ENCODE results near the gene PDE6A. TPM values are rescaled to one million over a fixed set of nuclear protein-coding genes. Genes with fewer than 3 reads are reported as not detected.
A peak's percentile ranks its signal among the peaks of the same experiment; 100 is the strongest.

The PDE6A gene
- total and polyA plus RNA-seq, 8 donors = 0.14 to 0.24 (median 0.18) TPM; not detected in 2

- intact Hi-C loops (cut with DNase I) = loop anchor here in 1 of 2 donors (10.0 kb wide), 1 partner anchor 76 kb away; the partner anchor contains the start of gene PPARGC1B
- H3K27ac ChIP-seq = no peak overlapping the region
- TF ChIP-seq, protein P1, sequence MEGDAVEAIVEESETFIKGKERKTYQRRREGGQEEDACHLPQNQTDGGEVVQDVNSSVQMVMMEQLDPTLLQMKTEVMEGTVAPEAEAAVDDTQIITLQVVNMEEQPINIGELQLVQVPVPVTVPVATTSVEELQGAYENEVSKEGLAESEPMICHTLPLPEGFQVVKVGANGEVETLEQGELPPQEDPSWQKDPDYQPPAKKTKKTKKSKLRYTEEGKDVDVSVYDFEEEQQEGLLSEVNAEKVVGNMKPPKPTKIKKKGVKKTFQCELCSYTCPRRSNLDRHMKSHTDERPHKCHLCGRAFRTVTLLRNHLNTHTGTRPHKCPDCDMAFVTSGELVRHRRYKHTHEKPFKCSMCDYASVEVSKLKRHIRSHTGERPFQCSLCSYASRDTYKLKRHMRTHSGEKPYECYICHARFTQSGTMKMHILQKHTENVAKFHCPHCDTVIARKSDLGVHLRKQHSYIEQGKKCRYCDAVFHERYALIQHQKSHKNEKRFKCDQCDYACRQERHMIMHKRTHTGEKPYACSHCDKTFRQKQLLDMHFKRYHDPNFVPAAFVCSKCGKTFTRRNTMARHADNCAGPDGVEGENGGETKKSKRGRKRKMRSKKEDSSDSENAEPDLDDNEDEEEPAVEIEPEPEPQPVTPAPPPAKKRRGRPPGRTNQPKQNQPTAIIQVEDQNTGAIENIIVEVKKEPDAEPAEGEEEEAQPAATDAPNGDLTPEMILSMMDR (IDR thresholded peaks at IDR 0.05) = no peak
These were observed 133.7 kb downstream of the PDE6A start for GRCh38 chr5:149810856-149811255.

DNA sequence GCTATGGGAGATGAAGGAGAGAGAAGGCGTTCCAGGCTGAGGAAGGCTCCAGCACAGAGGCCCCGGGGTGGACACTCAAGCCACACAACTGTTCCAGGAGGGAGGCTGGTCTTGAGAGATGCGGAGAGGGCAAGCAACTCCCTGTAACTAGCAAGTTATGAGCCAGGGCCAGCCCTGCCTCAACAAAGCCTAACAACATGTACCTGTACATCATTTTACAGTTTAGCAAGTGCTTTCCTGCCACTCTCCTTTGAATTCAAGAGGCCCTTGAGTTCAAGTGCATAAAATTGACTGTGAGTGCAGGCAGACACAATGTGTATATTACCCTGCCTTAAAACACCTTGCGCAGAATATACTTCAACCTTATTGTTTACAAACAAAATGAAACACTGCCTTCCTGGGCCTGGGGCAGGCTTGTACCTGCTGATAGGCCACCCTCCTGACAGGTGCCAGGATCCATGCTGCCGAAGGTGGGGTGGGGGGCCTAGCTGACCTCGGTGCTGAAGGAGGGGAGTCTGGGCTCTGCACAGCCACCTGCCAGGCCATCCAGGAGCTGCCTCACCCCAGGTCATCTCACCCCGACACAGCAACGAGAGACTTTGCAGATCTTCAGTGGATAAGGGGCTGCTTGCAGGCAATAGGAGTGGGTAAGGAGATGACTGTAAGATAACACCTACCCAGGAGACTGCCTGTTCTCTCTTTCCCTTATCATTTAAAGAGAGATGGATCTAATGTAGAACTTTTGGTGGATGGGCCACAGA, 134.5 kb downstream of the PDE6A start:
- ATAC-seq = peak; percentile 87
- peak in 2 of 4 donors; percentile 53 to 64 for DNase-seq
- peaks cover 0 to 12% of the 10 kb centered on the region in 2 donors for H3K4me1 ChIP-seq

More at GRCh38 chr5:149810856-149811255, 133.7 kb downstream of the PDE6A start:
- ATAC-seq = no peak
- Histone ChIP-seq H3K36me3 (no peaks in the 10 kb centered on the region), H3K4me3 (no peak overlapping the region), H3K9me3 (no peaks in the 10 kb centered on the region), H3K27me3 (peaks cover 0 to 40% of the 10 kb centered on the region in 2 donors), H3K4me1 (peaks cover 0 to 4% of the 10 kb centered on the region in 2 donors)
- DNase-seq = no peak

GRCh38 chr5:149808264-149808982, 136.2 kb downstream of the PDE6A start:
- intact Hi-C loops (cut with DNase I) = no loop called here
- H3K36me3 ChIP-seq = no peaks in the 10 kb centered on the region
- no peaks in the 10 kb centered on the region for H3K9me3 ChIP-seq
- H3K4me3 ChIP-seq = no peak overlapping the region
- peaks cover 0 to 42% of the 10 kb centered on the region in 2 donors for H3K27me3 ChIP-seq
- DNase-seq = no peak
- TF ChIP-seq, protein P1 (IDR thresholded peaks at IDR 0.05) = no peak
- no peak overlapping the region for H3K27ac ChIP-seq
- ATAC-seq = no peak
- H3K4me1 ChIP-seq = peaks cover 0 to 12% of the 10 kb centered on the region in 2 donors

More for the DNA sequence above, 134.5 kb downstream of the PDE6A start:
- Histone ChIP-seq H3K9me3 (no peaks in the 10 kb centered on the region), H3K4me3 (no peak overlapping the region), H3K36me3 (no peaks in the 10 kb centered on the region), H3K27ac (no peak overlapping the region), H3K27me3 (peaks cover 0 to 42% of the 10 kb centered on the region in 2 donors)
- intact Hi-C loops (cut with DNase I) = loop anchor here in 1 of 2 donors (10.0 kb wide), 1 partner anchor 75 kb away; the partner anchor contains the start of gene PPARGC1B
- TF ChIP-seq, protein P1 (IDR thresholded peaks at IDR 0.05) = no peak

Other genes with a start within 250 kb of the PDE6A start
- 1 to 10 TPM; 3.6 to 7.3 TPM for gene PPARGC1B, start 214.5 kb downstream of the PDE6A start, total RNA-seq
- gene PPARGC1B, start 214.5 kb downstream of the PDE6A start, polyA plus RNA-seq (ENCODE audit: insufficient read length in 6 of 6) = 1 to 10 TPM; 1.5 to 3.3 (median 2.1) TPM
- 10 to 100 TPM; 14.3 to 18.5 TPM for gene SLC26A2, start 16.0 kb upstream of the PDE6A start, total RNA-seq
- gene SLC26A2, start 16.0 kb upstream of the PDE6A start, polyA plus RNA-seq (ENCODE audit: insufficient read length in 6 of 6) = 10 to 100 TPM; 20.2 to 23.6 (median 22.6) TPM
- gene TIGD6, start 55.9 kb upstream of the PDE6A start, total RNA-seq = 1 to 10 TPM; 4.1 to 5.8 TPM
- 1 to 10 TPM; 3.7 to 5.1 (median 4.4) TPM for gene TIGD6, start 55.9 kb upstream of the PDE6A start, polyA plus RNA-seq (ENCODE audit: insufficient read length in 6 of 6)
- 10 to 100 TPM; 27.5 to 37.1 TPM for gene HMGXB3, start 55.9 kb upstream of the PDE6A start, total RNA-seq
- 10 to 100 TPM; 38.8 to 53.3 (median 45.0) TPM for gene HMGXB3, start 55.9 kb upstream of the PDE6A start, polyA plus RNA-seq (ENCODE audit: insufficient read length in 6 of 6)
- 10 to 100 TPM; 52.8 to 93.1 TPM for gene CSF1R, start 141.8 kb upstream of the PDE6A start, total RNA-seq
- 10 to 100 TPM; 22.7 to 26.5 (median 25.6) TPM for gene CSF1R, start 141.8 kb upstream of the PDE6A start, polyA plus RNA-seq (ENCODE audit: insufficient read length in 6 of 6)
- 100 to 1,000 TPM; 129 TPM for gene PDGFRB, start 211.1 kb upstream of the PDE6A start, total RNA-seq
- 100 to 1,000 TPM; 189 to 227 (median 220) TPM for gene PDGFRB, start 211.1 kb upstream of the PDE6A start, polyA plus RNA-seq (ENCODE audit: insufficient read length in 6 of 6)
- gene CDX1, start 222.0 kb upstream of the PDE6A start, total RNA-seq = under 1 TPM in 1 of 2 donors, not detected in 1; 0.52 TPM
- gene CDX1, start 222.0 kb upstream of the PDE6A start, polyA plus RNA-seq (ENCODE audit: insufficient read length in 6 of 6) = under 1 TPM; 0.14 to 0.60 (median 0.33) TPM
- not detected for gene SLC6A7, start 245.3 kb upstream of the PDE6A start, total RNA-seq
- gene SLC6A7, start 245.3 kb upstream of the PDE6A start, polyA plus RNA-seq (ENCODE audit: insufficient read length in 6 of 6) = under 1 TPM in 1 of 6 donors, not detected in 5; 0.13 TPM